Measurements from ENCODE around the gene AHCYL1. TPM values are rescaled to one million over a fixed set of nuclear protein-coding genes. Genes with fewer than 3 reads are reported as not detected.

The AHCYL1 gene
- total and polyA plus RNA-seq, 2 donors (not counting 3 experiments of a cell fraction or from before 2014, with no cell fraction given) = 49.2 to 74.2 TPM

DNA sequence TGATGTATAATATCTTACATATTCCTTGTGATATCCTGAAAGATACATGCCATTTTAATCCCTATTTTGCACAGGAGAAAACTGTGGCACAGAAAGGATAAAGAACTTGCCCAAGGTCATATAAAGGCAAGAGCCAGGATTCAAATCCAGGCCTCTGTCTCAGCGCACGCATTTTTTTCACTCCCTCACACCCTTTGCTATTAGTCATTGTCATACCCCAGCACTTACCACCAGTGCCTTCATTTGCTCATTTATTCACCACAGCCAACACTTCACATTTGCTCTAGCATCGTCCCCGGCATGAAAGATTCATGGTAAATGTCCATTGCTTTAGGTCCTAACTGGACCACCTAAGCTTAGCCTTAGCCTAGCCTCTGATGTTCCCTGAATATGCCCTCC is 71.7 kb downstream of the AHCYL1 start:
- H3K27ac ChIP-seq (ENCODE audit: insufficient read depth, low read depth, low read length) = no peak overlapping the region
- no peaks in the 10 kb centered on the region for H3K79me2 ChIP-seq (ENCODE audit: control insufficient read depth, insufficient read depth, low read length)
- no peaks in the 10 kb centered on the region for H4K20me1 ChIP-seq (replicated peaks; ENCODE audit: control insufficient read depth, extremely low read depth, insufficient read depth, low read length)
- dilution Hi-C loops (cut with MboI; ENCODE audit: extremely low pct_ligation_motif_present, low sequenced_read_pairs) (no loop called here), intact Hi-C loops (cut with micrococcal nuclease) (no loop called here)
- ChIA-PET POLR2A (no interaction called here), CTCF (interaction anchor here (1.3 kb wide), 1 partner anchor 439 kb away, joined by 3 read pairs; no protein-coding TSS in a partner anchor)
- no peaks in the 10 kb centered on the region for H3K4me1 ChIP-seq (ENCODE audit: control insufficient read depth, extremely low read depth, insufficient read depth, low read length)
- no peak for TF ChIP-seq EZH2 (IDR thresholded peaks at IDR 0.05; ENCODE audit: borderline replicate concordance, low read depth, low read length, severe bottlenecking)
- TF ChIP-seq POLR2AphosphoS5 (IDR thresholded peaks at IDR 0.05; ENCODE audit: insufficient read depth, low read depth, low read length) = no peak
- TF ChIP-seq, protein P1, sequence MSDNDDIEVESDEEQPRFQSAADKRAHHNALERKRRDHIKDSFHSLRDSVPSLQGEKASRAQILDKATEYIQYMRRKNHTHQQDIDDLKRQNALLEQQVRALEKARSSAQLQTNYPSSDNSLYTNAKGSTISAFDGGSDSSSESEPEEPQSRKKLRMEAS (IDR thresholded peaks at IDR 0.05; ENCODE audit: insufficient read depth, insufficient read length) = no peak
- no peak for TF ChIP-seq MYC (IDR thresholded peaks at IDR 0.05; ENCODE audit: low read depth, low read length)
- no peak for TF ChIP-seq FOS (IDR thresholded peaks at IDR 0.05; ENCODE audit: borderline replicate concordance, insufficient read depth, low read length)
- TF ChIP-seq POLR2A (IDR thresholded peaks at IDR 0.05; ENCODE audit: low read depth, low read length) = no peak
- no peak for TF ChIP-seq JUN (IDR thresholded peaks at IDR 0.05; ENCODE audit: borderline replicate concordance, insufficient read depth, insufficient read length, low read depth)
- no peak overlapping the region for H3K4me2 ChIP-seq (ENCODE audit: insufficient read depth, low read length)
- no peaks in the 10 kb centered on the region for H3K27me3 ChIP-seq (ENCODE audit: control insufficient read depth in 2 of 2, insufficient read depth in 2 of 2, low read length in 2 of 2)
- no peak overlapping the region for H2AFZ ChIP-seq (ENCODE audit: low read depth, low read length)
- peaks cover 21 to 49% of the 10 kb centered on the region in 2 experiments for H3K36me3 ChIP-seq (ENCODE audit: control insufficient read depth in 2 of 2, extremely low read depth in 1 of 2, insufficient read depth in 2 of 2, low read length in 2 of 2)
- H3K4me3 ChIP-seq (replicated peaks in 1 of 3; ENCODE audit: insufficient read depth in 1 of 3, low read depth in 1 of 3, low read length in 3 of 3) = no peak overlapping the region
- no peaks in the 10 kb centered on the region for H3K9me1 ChIP-seq (replicated peaks; ENCODE audit: control insufficient read depth, extremely low read depth, insufficient read depth, low read length)
- H3K9me3 ChIP-seq (replicated peaks; ENCODE audit: control insufficient read depth, insufficient read depth, low read length) = no peaks in the 10 kb centered on the region
- no peak overlapping the region for H3K9ac ChIP-seq (replicated peaks; ENCODE audit: extremely low read depth, insufficient read depth, low read length)
- FAIRE-seq (no peak), DNase-seq (ENCODE audit: low read depth, low spot score) (no peak)
- BruUV-seq (replicated peaks) = no TSS peak

DNA sequence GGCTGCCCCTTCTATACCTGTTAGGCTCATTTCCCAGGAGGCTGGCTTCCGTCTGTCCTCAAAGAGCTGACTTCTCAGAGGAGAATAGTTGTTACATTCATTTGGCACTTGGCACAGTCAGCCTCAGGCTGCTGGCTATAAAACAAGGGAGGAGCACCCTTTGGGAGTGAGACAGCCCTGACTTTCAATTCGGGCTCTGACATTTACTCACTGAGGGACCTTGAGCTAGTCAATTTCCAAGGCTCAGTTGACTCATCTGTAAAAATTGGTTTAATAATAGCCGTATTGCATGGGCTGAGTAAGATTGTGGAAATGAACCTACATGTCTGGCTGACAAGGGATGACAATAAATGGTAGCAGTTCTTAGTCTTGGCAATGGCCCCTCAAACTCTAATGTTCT is 72.2 kb downstream of the AHCYL1 start:
- intact Hi-C loops (cut with micrococcal nuclease) = no loop called here
- CTCF ChIA-PET = interaction anchor here (1.3 to 1.5 kb wide), 2 partner anchors 27 to 439 kb away, joined by 3 to 4 read pairs; no protein-coding TSS in a partner anchor

More for the DNA sequence above, 72.2 kb downstream of the AHCYL1 start:
- H3K9me3 ChIP-seq (replicated peaks; ENCODE audit: control insufficient read depth, insufficient read depth, low read length) = no peaks in the 10 kb centered on the region
- H3K9me1 ChIP-seq (replicated peaks; ENCODE audit: control insufficient read depth, extremely low read depth, insufficient read depth, low read length) = no peaks in the 10 kb centered on the region
- no peak overlapping the region for H3K9ac ChIP-seq (replicated peaks; ENCODE audit: extremely low read depth, insufficient read depth, low read length)
- H3K79me2 ChIP-seq (ENCODE audit: control insufficient read depth, insufficient read depth, low read length) = no peaks in the 10 kb centered on the region
- no peaks in the 10 kb centered on the region for H4K20me1 ChIP-seq (replicated peaks; ENCODE audit: control insufficient read depth, extremely low read depth, insufficient read depth, low read length)
- no peak for TF ChIP-seq POLR2AphosphoS5 (IDR thresholded peaks at IDR 0.05; ENCODE audit: insufficient read depth, low read depth, low read length)
- TF ChIP-seq, protein P2, sequence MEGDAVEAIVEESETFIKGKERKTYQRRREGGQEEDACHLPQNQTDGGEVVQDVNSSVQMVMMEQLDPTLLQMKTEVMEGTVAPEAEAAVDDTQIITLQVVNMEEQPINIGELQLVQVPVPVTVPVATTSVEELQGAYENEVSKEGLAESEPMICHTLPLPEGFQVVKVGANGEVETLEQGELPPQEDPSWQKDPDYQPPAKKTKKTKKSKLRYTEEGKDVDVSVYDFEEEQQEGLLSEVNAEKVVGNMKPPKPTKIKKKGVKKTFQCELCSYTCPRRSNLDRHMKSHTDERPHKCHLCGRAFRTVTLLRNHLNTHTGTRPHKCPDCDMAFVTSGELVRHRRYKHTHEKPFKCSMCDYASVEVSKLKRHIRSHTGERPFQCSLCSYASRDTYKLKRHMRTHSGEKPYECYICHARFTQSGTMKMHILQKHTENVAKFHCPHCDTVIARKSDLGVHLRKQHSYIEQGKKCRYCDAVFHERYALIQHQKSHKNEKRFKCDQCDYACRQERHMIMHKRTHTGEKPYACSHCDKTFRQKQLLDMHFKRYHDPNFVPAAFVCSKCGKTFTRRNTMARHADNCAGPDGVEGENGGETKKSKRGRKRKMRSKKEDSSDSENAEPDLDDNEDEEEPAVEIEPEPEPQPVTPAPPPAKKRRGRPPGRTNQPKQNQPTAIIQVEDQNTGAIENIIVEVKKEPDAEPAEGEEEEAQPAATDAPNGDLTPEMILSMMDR (IDR thresholded peaks at IDR 0.05; ENCODE audit: extremely low read depth in 1 of 2, insufficient read depth in 1 of 2, low read depth in 1 of 2, low read length in 2 of 2) = no peak
- no peak for TF ChIP-seq JUN (IDR thresholded peaks at IDR 0.05; ENCODE audit: borderline replicate concordance, insufficient read depth, insufficient read length, low read depth)
- TF ChIP-seq EZH2 (IDR thresholded peaks at IDR 0.05; ENCODE audit: borderline replicate concordance, low read depth, low read length, severe bottlenecking) = no peak
- no peak for TF ChIP-seq GATA2 (IDR thresholded peaks at IDR 0.05; ENCODE audit: insufficient read depth, insufficient read length, low read depth, low read length)
- TF ChIP-seq, protein P1 (IDR thresholded peaks at IDR 0.05; ENCODE audit: insufficient read depth, insufficient read length) = no peak
- TF ChIP-seq POLR2A (IDR thresholded peaks at IDR 0.05; ENCODE audit: low read depth, low read length) = no peak
- no peak for TF ChIP-seq MYC (IDR thresholded peaks at IDR 0.05; ENCODE audit: low read depth, low read length)
- no peak for TF ChIP-seq FOS (IDR thresholded peaks at IDR 0.05; ENCODE audit: borderline replicate concordance, insufficient read depth, low read length)
- dilution Hi-C loops (cut with MboI; ENCODE audit: extremely low pct_ligation_motif_present, low sequenced_read_pairs) = no loop called here
- POLR2A ChIA-PET = no interaction called here
- no peaks in the 10 kb centered on the region for H3K4me1 ChIP-seq (ENCODE audit: control insufficient read depth, extremely low read depth, insufficient read depth, low read length)
- H3K36me3 ChIP-seq (ENCODE audit: control insufficient read depth in 2 of 2, extremely low read depth in 1 of 2, insufficient read depth in 2 of 2, low read length in 2 of 2) = peaks cover 21 to 44% of the 10 kb centered on the region in 2 experiments
- BruUV-seq (replicated peaks) = no TSS peak
- no peaks in the 10 kb centered on the region for H3K27me3 ChIP-seq (ENCODE audit: control insufficient read depth in 2 of 2, insufficient read depth in 2 of 2, low read length in 2 of 2)
- FAIRE-seq = no peak
- H3K27ac ChIP-seq (ENCODE audit: insufficient read depth, low read depth, low read length) = no peak overlapping the region
- H2AFZ ChIP-seq (ENCODE audit: low read depth, low read length) = no peak overlapping the region
- no peak overlapping the region for H3K4me3 ChIP-seq (replicated peaks in 1 of 3; ENCODE audit: insufficient read depth in 1 of 3, low read depth in 1 of 3, low read length in 3 of 3)
- no peak for DNase-seq (ENCODE audit: low read depth, low spot score)
- no peak overlapping the region for H3K4me2 ChIP-seq (ENCODE audit: insufficient read depth, low read length)
